SU-DHL-6 (cell line): ENCODE results near the gene MAST4.
"Not testable (repeated sequence)": the region's sequence is repeated elsewhere in the genome, so short reads cannot be mapped to it uniquely, and the experiment has no call there.

Experiments used
- H2AFZ ChIP-seq: fragments of 200-600 bp; sonication (generic); 2 replicates; pipeline ENCODE4 v1.6.1; 2014; ENCODE audit warnings: low read depth, mild to moderate bottlenecking, moderate library complexity, mixed read lengths, antibody characterized with exemption, low read length; ENCODE audit not compliant: severe bottlenecking
- H3F3A ChIP-seq: fragments of 200-600 bp; shearing (Covaris generic); 2 replicates; pipeline ENCODE4 v1.6.0; 2016; ENCODE audit warnings: antibody characterized with exemption, mild to moderate bottlenecking; ENCODE audit not compliant: insufficient read depth
- H3K27ac ChIP-seq: fragments of 200-600 bp; sonication (generic); 2 replicates; pipeline ENCODE4 v1.5.1; 2016; ENCODE audit warnings: low read depth, mild to moderate bottlenecking, low read length, moderate library complexity, mixed read lengths
- H3K27me3 ChIP-seq: fragments of 200-600 bp; sonication (generic), shearing (Covaris generic); 2 replicates; pipeline ENCODE4 v1.6.0; 2014; ENCODE audit warnings: mild to moderate bottlenecking, low read length
- H3K36me3 ChIP-seq: fragments of 200-600 bp; sonication (generic); 2 replicates; pipeline ENCODE4 v1.6.1; 2014; ENCODE audit warnings: mild to moderate bottlenecking, low read length, mixed read lengths
- H3K4me2 ChIP-seq: fragments of 300-600, 200-600 bp; shearing (Covaris generic), sonication (generic); 2 replicates; pipeline ENCODE4 v1.6.0; 2014; ENCODE audit warnings: low read length, low read depth, mild to moderate bottlenecking; ENCODE audit not compliant: poor library complexity, severe bottlenecking
- H3K4me3 ChIP-seq: fragments of 200-600 bp; sonication (generic); 2 replicates; pipeline ENCODE4 v1.5.1; 2014; ENCODE audit warnings: antibody characterized with exemption, low read length, mild to moderate bottlenecking, mixed read lengths; ENCODE audit not compliant: insufficient read depth, poor library complexity, severe bottlenecking
- H3K79me2 ChIP-seq: fragments of 200-600 bp; sonication (generic); 2 replicates; pipeline ENCODE4 v1.6.1; 2014; ENCODE audit warnings: mild to moderate bottlenecking, low read length, moderate library complexity; ENCODE audit not compliant: insufficient read depth
- H3K9ac ChIP-seq: fragments of 200-600 bp; sonication (generic); 2 replicates; pipeline ENCODE4 v1.7.0; 2014; ENCODE audit warnings: mild to moderate bottlenecking, low read length
- H3K9me2 ChIP-seq: fragments of 200-600 bp; sonication (generic); replicated peaks from 2 replicates; pipeline ENCODE4 v1.6.1; 2014; ENCODE audit warnings: low read length; ENCODE audit not compliant: insufficient read depth
- H3K9me3 ChIP-seq: fragments of 200-600 bp; sonication (generic); 2 replicates; pipeline ENCODE4 v1.6.1; 2014; ENCODE audit warnings: low read length, mixed read lengths; ENCODE audit not compliant: insufficient read depth
- H4K20me1 ChIP-seq: fragments of 200-600 bp; sonication (generic); 2 replicates; pipeline ENCODE4 v1.6.1; 2014; ENCODE audit warnings: low read depth, mild to moderate bottlenecking, antibody characterized with exemption, low read length, moderate library complexity, mixed read lengths
- EZH2phosphoT487 ChIP-seq: fragments of 200-600 bp; sonication (generic), shearing (Covaris generic); conservative IDR thresholded peaks from 2 replicates; pipeline ENCODE4 v1.6.1; 2018; ENCODE audit warnings: mild to moderate bottlenecking, antibody characterized with exemption, low read length, moderate library complexity, mixed read lengths
- TF ChIP-seq, protein P1 (sequence below): fragments of 200-600 bp; sonication (generic); IDR thresholded peaks from one replicate; pipeline ENCODE4 v1.5.1; 2017; ENCODE audit warnings: antibody characterized with exemption, mild to moderate bottlenecking, low read length, moderate library complexity; ENCODE audit not compliant: insufficient read depth, poor library complexity, severe bottlenecking

The MAST4 gene

GRCh38 chr5:66744040-66744439 is 147.8 kb downstream of the MAST4 start:
- no peak overlapping the region for H3K9ac ChIP-seq
- no peak overlapping the region for H3K4me2 ChIP-seq
- no peaks in the 10 kb centered on the region for H4K20me1 ChIP-seq
- no peak overlapping the region for H3K4me3 ChIP-seq
- no peaks in the 10 kb centered on the region for H3F3A ChIP-seq
- no peak overlapping the region for H2AFZ ChIP-seq
- H3K9me2 ChIP-seq = no peaks in the 10 kb centered on the region
- H3K27me3 ChIP-seq = no peaks in the 10 kb centered on the region
- no peaks in the 10 kb centered on the region for H3K36me3 ChIP-seq
- no peak for TF ChIP-seq EZH2phosphoT487
- TF ChIP-seq, protein P1, sequence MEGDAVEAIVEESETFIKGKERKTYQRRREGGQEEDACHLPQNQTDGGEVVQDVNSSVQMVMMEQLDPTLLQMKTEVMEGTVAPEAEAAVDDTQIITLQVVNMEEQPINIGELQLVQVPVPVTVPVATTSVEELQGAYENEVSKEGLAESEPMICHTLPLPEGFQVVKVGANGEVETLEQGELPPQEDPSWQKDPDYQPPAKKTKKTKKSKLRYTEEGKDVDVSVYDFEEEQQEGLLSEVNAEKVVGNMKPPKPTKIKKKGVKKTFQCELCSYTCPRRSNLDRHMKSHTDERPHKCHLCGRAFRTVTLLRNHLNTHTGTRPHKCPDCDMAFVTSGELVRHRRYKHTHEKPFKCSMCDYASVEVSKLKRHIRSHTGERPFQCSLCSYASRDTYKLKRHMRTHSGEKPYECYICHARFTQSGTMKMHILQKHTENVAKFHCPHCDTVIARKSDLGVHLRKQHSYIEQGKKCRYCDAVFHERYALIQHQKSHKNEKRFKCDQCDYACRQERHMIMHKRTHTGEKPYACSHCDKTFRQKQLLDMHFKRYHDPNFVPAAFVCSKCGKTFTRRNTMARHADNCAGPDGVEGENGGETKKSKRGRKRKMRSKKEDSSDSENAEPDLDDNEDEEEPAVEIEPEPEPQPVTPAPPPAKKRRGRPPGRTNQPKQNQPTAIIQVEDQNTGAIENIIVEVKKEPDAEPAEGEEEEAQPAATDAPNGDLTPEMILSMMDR = no peak
- H3K79me2 ChIP-seq = no peaks in the 10 kb centered on the region
- H3K9me3 ChIP-seq = no peaks in the 10 kb centered on the region
- H3K27ac ChIP-seq = no peak overlapping the region

DNA sequence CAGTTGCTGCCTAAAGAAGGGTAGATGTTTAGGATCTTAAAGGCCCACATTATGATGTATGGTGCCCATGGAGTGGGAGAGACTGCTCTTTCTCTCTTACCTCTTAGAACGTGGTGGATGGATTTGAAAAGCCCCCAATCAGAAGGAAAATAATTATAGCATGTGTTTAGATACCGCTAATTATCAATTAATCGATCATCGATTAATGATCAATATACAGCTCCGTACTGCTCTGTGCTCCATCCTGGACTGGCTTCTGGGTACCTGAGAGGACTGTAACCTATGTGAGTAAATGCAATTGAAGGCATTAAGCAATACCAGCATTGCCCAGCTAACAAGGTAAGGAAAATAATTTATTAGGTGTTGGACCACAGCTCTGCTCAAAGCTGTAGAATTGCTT is 149.1 kb downstream of the MAST4 start:
- Histone ChIP-seq H3K4me3 (no peak overlapping the region), H3K27me3 (no peaks in the 10 kb centered on the region), H3K9me3 (no peaks in the 10 kb centered on the region), H3K9ac (no peak overlapping the region), H4K20me1 (no peaks in the 10 kb centered on the region), H3K36me3 (no peaks in the 10 kb centered on the region), H3K27ac (no peak overlapping the region), H3K4me2 (no peak overlapping the region), H3K9me2 (no peaks in the 10 kb centered on the region), H3F3A (no peaks in the 10 kb centered on the region), H3K79me2 (no peaks in the 10 kb centered on the region), H2AFZ (no peak overlapping the region)
- no peak for TF ChIP-seq EZH2phosphoT487
- TF ChIP-seq, protein P1 = no peak

GRCh38 chr5:66747607-66748006 is 151.4 kb downstream of the MAST4 start:
- no peaks in the 10 kb centered on the region for H3F3A ChIP-seq
- no peak overlapping the region for H3K4me2 ChIP-seq
- no peak overlapping the region for H3K9ac ChIP-seq
- no peaks in the 10 kb centered on the region for H4K20me1 ChIP-seq
- TF ChIP-seq, protein P1 = no peak
- no peak for TF ChIP-seq EZH2phosphoT487
- no peak overlapping the region for H3K4me3 ChIP-seq
- no peaks in the 10 kb centered on the region for H3K27me3 ChIP-seq
- H3K79me2 ChIP-seq = no peaks in the 10 kb centered on the region
- H3K9me3 ChIP-seq = no peaks in the 10 kb centered on the region
- no peaks in the 10 kb centered on the region for H3K36me3 ChIP-seq
- no peaks in the 10 kb centered on the region for H3K9me2 ChIP-seq
- H2AFZ ChIP-seq = no peak overlapping the region
- H3K27ac ChIP-seq = no peak overlapping the region

GRCh38 chr5:66752668-66753067 is 156.5 kb downstream of the MAST4 start:
- H3K79me2 ChIP-seq, H3K27ac ChIP-seq, H3K4me2 ChIP-seq, H3K36me3 ChIP-seq, H2AFZ ChIP-seq, H3K9ac ChIP-seq, H3K9me3 ChIP-seq, H3F3A ChIP-seq, H3K4me3 ChIP-seq, H3K9me2 ChIP-seq, H3K27me3 ChIP-seq, H4K20me1 ChIP-seq: not testable (repeated sequence)
